ENCODE data around the gene PORCN.
A peak's percentile ranks its signal among the peaks of the same experiment; 100 is the strongest.

DNA sequence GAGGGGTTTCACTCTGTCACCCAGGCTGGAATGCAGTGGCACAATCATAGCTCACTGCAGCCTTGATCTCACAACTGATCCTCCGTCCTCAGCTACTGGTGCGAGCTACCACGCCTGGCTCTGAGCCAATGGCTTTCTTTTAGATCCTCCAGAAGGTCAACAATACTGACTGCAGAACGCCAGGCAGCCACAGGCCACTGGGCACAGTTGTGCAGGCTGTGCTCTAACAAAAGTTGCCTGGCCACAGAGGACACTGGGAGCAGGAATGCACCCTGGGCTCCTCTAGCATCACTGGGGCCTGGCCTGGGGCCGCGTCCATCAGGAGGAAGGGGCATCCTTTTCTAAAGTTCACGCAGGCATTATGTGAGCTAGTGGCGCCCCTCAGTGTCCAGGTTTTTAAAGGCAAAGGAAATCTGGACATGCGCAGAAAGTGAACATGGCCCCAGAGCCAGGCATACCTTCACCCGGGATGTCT is 14.9 kb upstream of the PORCN start:
- TF ChIP-seq, protein P1, sequence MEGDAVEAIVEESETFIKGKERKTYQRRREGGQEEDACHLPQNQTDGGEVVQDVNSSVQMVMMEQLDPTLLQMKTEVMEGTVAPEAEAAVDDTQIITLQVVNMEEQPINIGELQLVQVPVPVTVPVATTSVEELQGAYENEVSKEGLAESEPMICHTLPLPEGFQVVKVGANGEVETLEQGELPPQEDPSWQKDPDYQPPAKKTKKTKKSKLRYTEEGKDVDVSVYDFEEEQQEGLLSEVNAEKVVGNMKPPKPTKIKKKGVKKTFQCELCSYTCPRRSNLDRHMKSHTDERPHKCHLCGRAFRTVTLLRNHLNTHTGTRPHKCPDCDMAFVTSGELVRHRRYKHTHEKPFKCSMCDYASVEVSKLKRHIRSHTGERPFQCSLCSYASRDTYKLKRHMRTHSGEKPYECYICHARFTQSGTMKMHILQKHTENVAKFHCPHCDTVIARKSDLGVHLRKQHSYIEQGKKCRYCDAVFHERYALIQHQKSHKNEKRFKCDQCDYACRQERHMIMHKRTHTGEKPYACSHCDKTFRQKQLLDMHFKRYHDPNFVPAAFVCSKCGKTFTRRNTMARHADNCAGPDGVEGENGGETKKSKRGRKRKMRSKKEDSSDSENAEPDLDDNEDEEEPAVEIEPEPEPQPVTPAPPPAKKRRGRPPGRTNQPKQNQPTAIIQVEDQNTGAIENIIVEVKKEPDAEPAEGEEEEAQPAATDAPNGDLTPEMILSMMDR (conservative IDR thresholded peaks at IDR 0.05; ENCODE audit: low read depth, low read length), result peak; percentile 53
- no peak for TF ChIP-seq EZH2 (IDR thresholded peaks at IDR 0.05; ENCODE audit: borderline replicate concordance, low read depth, low read length, poor library complexity, severe bottlenecking)

All from A673 (cell line).